Small intestine (tissue), 7 donors: ENCODE results near the gene FTO. TPM values are rescaled to one million over a fixed set of nuclear protein-coding genes. Genes with fewer than 3 reads are reported as not detected.
A peak's percentile ranks its signal among the peaks of the same experiment; 100 is the strongest.

ENCODE experiments used
- DNase-seq, 2 donors: peaks; one replicate each; pipeline versions ENCODE4 v3.0.0 to v3.0.0-alpha.2; 2013
- FAIRE-seq: peaks from 2 replicates; lab custom pipeline; 2012; peaks lifted over from hg19 to GRCh38; lab: Jason Lieb, UNC
- H3K27ac ChIP-seq, 3 donors: one replicate each; pipeline ENCODE4 v1.5.1; 2013; ENCODE audit warnings: low read length in 2 of 3, mild to moderate bottlenecking in 2 of 3, control low read depth in 1 of 3, inconsistent platforms in 1 of 3, low read depth in 1 of 3, moderate library complexity in 1 of 3
- H3K27me3 ChIP-seq, 3 donors: one replicate each; pipeline ENCODE4 v1.6.1; 2013; ENCODE audit warnings: low read length in 3 of 3, inconsistent platforms in 1 of 3; ENCODE audit not compliant: control insufficient read depth in 3 of 3, insufficient read depth in 3 of 3
- H3K36me3 ChIP-seq, 3 donors: one replicate each; pipeline ENCODE4 v1.6.1; 2013; ENCODE audit warnings: low read length in 3 of 3, inconsistent platforms in 1 of 3, low read depth in 1 of 3, mild to moderate bottlenecking in 1 of 3, moderate library complexity in 1 of 3; ENCODE audit not compliant: control insufficient read depth in 3 of 3, insufficient read depth in 2 of 3
- H3K4me1 ChIP-seq, 3 donors: one replicate each; pipeline ENCODE4 v1.6.1; 2013; ENCODE audit warnings: low read length in 2 of 3, inconsistent platforms in 1 of 3, low read depth in 1 of 3, mild to moderate bottlenecking in 1 of 3, moderate library complexity in 1 of 3; ENCODE audit not compliant: control insufficient read depth in 3 of 3, insufficient read depth in 2 of 3
- H3K4me3 ChIP-seq, 3 donors: one replicate each; pipeline ENCODE4 v1.5.1; 2013; ENCODE audit warnings: low read length in 3 of 3, control low read depth in 1 of 3, inconsistent platforms in 1 of 3, low read depth in 1 of 3, mild to moderate bottlenecking in 1 of 3, moderate library complexity in 1 of 3
- H3K9me3 ChIP-seq, 2 donors: one replicate each; pipeline ENCODE4 v1.6.1; 2013; ENCODE audit warnings: low read depth in 1 of 2, low read length in 1 of 2; ENCODE audit not compliant: control insufficient read depth in 2 of 2, insufficient read depth in 1 of 2
- WGBS, 3 donors: extraction: QIAGEN DNeasy Blood & Tissue Kit; methylation state at CpG; one replicate each; pipeline ENCODE4 v1.1.7; 2013; 5-methylcytosine and 5-hydroxymethylcytosine counted together
- polyA plus RNA-seq, 4 donors: library from polyadenylated mRNA; stranded (reverse) in 3 of 4; unstranded in 1 of 4; fragments of 200-250 nt in 3 of 4; fragments of 120-200 nt in 1 of 4; gene quantifications; one replicate each; pipeline versions ENCODE4 v1.2.1 to v1.2.3, GENCODE V29; 2013
- donor health status: healthy with polysubstance abuse.
- donor health status: control.
- donor health status: control.
- donor health status: Bipolar disorder and iron deficiency.
- donor health status: healthy.

The FTO gene
- polyA plus RNA-seq, 4 donors = 5.4 to 36.8 (median 12.2) TPM

DNA sequence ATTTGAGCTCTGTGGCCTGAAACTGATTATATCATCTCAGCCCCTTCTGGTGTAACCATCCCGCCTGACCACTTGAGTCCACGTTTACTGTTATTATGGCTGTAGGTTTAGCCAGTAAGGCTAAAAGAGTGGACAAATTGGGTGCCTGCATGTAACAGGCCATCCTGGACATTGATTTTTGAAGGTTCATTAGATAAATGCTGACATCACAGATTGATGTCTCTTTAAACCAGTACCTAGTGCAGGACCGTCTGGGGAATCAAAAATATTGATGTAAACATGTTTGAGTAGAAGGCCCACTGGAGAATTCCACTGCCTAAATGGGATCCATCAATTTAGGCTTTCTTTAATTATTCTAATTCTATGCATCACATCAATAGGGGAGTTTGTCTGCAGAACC is 367.6 kb downstream of the FTO start:
- Histone ChIP-seq H3K36me3 (no peaks in the 10 kb centered on the region), H3K27ac (no peak overlapping the region), H3K4me1 (no peaks in the 10 kb centered on the region), H3K4me3 (no peak overlapping the region), H3K27me3 (no peaks in the 10 kb centered on the region), H3K9me3 (no peaks in the 10 kb centered on the region)
- FAIRE-seq (no peak), DNase-seq (no peak)
- 91 to 94% (median 93%) methylated on average over 3 of the region's 3 CpGs for WGBS, 3 donors

DNA sequence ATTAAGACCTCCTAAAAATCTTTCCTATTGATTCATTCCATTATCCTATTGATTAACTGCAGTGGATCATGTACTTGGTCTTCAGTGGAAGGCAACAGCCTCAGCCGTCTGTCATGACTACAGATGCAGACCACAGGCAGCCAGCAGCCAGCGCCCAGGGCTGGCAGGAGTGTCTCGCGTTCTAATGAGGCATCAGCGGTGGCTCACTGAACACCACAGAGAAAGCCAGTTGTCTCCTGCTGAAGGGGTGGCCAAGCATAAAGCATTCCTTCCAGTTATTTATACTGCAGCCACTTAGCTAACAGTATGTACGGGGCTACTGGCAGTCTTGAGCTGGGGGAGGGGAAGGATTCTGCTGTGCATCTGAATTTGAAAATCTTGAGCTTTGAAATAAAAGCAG is 368.3 kb downstream of the FTO start:
- H3K36me3 ChIP-seq = no peaks in the 10 kb centered on the region
- no peak for DNase-seq
- H3K4me3 ChIP-seq = no peak overlapping the region
- no peaks in the 10 kb centered on the region for H3K4me1 ChIP-seq
- H3K27me3 ChIP-seq = no peaks in the 10 kb centered on the region
- 92 to 93% (median 93%) methylated on average over 6 of the region's 6 CpGs for WGBS, 3 donors
- no peak overlapping the region for H3K27ac ChIP-seq
- FAIRE-seq = no peak
- no peaks in the 10 kb centered on the region for H3K9me3 ChIP-seq

DNA sequence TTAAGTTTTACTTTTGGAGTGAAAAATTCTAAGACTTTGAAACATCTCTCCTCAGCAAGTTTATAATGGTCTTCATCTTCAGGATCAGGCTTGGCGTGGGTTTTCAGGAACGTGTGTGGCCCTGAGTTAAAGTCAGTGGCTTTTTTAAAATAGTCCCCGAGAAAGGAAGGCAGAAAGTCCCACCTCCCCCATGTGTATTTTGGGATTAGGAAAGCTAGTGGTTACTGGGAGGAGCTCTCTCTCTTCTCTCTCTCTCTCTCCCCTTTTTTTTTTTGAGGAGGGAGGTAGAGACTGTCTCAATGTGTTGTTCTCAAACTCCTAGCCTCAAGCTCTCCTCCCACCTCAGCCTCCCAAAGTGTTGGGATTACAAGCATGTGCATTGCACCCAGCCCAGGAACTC is 369.4 kb downstream of the FTO start:
- no peaks in the 10 kb centered on the region for H3K4me1 ChIP-seq
- 79 to 84% (median 82%) methylated on average over 3 of the region's 3 CpGs for WGBS, 3 donors
- DNase-seq (no peak), FAIRE-seq (no peak)
- H3K9me3 ChIP-seq = no peaks in the 10 kb centered on the region
- H3K36me3 ChIP-seq = no peaks in the 10 kb centered on the region
- H3K27me3 ChIP-seq = no peaks in the 10 kb centered on the region
- H3K27ac ChIP-seq = no peak overlapping the region
- no peak overlapping the region for H3K4me3 ChIP-seq

DNA sequence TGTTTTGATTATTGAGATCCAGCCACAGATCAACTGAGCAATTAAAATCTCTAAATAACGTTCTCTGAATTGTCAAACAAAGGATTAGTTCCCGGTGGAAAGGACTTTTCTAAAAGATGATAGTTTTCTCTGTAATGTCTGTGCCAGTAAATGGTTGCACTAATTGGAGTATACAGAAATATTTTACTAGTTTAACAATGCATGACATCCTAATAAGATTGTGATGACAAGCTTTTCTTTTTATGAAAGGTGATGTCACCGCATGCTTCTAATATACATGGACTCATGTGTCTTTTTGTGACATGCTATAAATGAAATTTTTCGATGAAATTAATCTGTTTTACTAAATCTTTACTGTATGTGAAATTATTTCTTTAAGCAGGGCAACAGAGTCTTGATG is 371.5 kb downstream of the FTO start:
- 79 to 92% (median 89%) methylated on average over 4 of the region's 4 CpGs for WGBS, 3 donors
- H3K27me3 ChIP-seq = no peaks in the 10 kb centered on the region
- FAIRE-seq = no peak

DNA sequence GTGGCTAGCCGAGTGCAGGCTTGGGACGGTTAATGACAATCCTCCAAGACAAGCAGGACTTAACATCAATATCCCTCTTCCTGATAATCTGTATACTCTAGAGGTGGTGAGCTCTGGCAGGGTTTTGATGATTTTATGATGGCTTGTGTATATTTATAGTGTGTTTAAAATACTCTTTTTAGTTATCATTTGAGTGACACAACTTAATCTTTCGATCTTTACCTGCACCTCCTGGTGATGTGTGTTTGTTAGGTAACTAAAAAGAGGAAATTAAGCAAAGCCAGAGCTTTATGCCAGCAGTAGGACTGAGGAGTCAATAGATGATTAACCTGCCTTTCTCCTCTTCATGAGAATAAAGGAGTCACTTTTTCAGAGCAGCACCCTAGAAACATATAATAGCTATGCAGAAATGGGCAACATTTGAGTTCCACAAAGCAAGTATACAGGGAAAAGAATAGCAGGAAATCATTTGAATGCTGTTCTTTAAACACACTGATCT is 372.1 kb downstream of the FTO start:
- Histone ChIP-seq H3K27me3 (no peaks in the 10 kb centered on the region), H3K4me3 (no peak overlapping the region), H3K27ac (no peak overlapping the region), H3K36me3 (no peaks in the 10 kb centered on the region), H3K9me3 (no peaks in the 10 kb centered on the region), H3K4me1 (no peaks in the 10 kb centered on the region)
- FAIRE-seq (no peak), DNase-seq (no peak)
- 93 to 95% (median 94%) methylated on average over 3 of the region's 3 CpGs for WGBS, 3 donors

More for the DNA sequence above, 371.5 kb downstream of the FTO start:
- Histone ChIP-seq H3K9me3 (no peaks in the 10 kb centered on the region), H3K36me3 (no peaks in the 10 kb centered on the region), H3K4me3 (no peak overlapping the region), H3K4me1 (no peaks in the 10 kb centered on the region), H3K27ac (no peak overlapping the region)
- no peak for DNase-seq

DNA sequence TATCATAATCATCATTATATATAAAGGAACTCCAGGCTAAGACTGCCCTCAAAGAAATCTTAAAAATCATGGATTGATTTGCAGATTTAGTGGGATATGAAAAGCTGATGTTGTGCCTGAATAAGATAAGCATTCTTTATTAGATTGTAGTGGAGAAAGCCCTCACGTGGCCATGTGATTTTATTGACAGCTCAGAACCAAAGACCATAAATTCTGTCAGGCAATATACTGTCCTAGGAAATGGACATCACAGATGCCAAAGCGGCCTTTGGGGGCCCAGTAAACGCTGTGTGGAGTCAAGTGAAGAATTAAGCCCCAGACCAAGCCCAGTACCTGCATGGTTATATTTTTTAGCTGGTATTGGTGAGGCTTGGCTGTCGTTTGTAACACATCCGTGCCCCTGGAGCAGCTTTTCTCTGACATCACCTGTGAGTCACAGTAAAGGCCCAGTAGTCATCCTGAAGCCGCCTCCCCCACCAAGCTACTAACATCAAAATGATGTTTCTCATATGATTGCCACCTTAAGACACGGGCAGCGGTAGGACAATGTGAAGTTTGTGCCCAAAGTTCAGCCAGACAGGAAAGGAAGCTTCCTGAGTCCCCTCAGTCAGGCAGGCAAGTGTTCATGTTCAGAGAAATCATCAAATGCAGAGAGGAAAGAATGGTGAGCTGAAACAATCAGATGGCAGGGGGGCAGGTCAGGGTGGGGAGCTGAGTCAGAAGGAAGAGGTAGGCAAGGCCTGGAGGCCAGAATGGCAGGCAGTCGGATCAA is 373.3 kb downstream of the FTO start:
- FAIRE-seq = no peak
- DNase-seq = no peak
- H3K27me3 ChIP-seq = no peaks in the 10 kb centered on the region
- no peaks in the 10 kb centered on the region for H3K4me1 ChIP-seq
- H3K36me3 ChIP-seq = no peaks in the 10 kb centered on the region
- no peaks in the 10 kb centered on the region for H3K9me3 ChIP-seq
- no peak overlapping the region for H3K27ac ChIP-seq
- 76 to 84% (median 82%) methylated on average over 9 of the region's 9 CpGs for WGBS, 3 donors
- H3K4me3 ChIP-seq = no peak overlapping the region

DNA sequence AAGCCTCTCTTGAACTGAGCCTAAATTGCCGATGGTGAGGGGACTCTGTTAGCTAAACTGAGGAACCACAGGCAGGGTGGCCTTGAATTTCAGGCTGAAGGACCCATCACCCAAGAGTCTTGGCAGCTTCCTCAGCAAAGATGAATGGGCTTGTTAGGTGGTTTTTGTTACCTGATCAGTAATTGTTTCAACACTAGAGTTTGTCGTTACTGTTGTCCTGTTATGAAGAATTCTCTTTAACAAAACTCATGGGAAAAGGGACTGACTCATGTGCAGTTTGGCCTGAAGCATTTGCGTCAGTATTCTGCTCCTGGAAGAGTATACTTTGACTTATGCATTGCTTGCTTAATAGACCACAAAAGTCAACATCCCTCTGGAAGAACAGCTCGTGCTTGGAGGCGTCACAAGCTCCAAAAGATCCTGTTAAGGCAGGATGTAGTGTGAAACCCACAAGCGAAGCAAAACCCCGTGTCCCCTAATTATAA is 376.6 kb downstream of the FTO start:
- H3K27ac ChIP-seq = no peak overlapping the region
- H3K9me3 ChIP-seq = no peaks in the 10 kb centered on the region
- WGBS, 3 donors = 74 to 92% (median 85%) methylated on average over 7 of the region's 7 CpGs
- no peaks in the 10 kb centered on the region for H3K36me3 ChIP-seq
- FAIRE-seq (no peak), DNase-seq (peak in 1 of 2 donors; percentile 5)
- H3K27me3 ChIP-seq = no peaks in the 10 kb centered on the region
- H3K4me1 ChIP-seq = no peaks in the 10 kb centered on the region
- no peak overlapping the region for H3K4me3 ChIP-seq

DNA sequence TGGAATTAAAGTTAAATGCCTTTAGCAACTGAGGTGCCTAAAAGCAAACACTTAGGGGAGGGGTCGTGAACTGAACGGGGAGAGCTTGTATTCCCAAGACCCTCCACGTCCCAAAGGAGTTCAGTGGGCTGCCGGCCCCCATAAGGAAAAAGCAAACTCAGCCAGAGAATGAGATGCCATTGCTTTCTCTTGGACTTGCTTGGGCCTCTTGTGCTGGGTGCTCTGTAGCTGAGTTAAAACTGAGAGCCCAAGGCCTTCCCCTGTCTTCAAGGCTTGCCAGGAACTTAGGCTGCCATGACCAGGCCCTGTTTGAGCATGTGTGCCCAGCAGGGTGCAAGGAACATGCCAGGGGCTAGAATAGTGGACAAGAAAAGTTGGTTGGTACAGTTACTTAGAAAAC is 382.8 kb downstream of the FTO start:
- Histone ChIP-seq H3K4me1 (no peaks in the 10 kb centered on the region), H3K27ac (no peak overlapping the region), H3K4me3 (no peak overlapping the region), H3K36me3 (no peaks in the 10 kb centered on the region), H3K27me3 (no peaks in the 10 kb centered on the region), H3K9me3 (no peaks in the 10 kb centered on the region)
- WGBS, 3 donors = 90 to 94% (median 93%) methylated on average over 4 of the region's 4 CpGs
- FAIRE-seq (no peak), DNase-seq (no peak)
